IPS-20b (cell line): ENCODE data around the gene PXYLP1.

Source experiments
- H3K27ac ChIP-seq: one replicate; pipeline ENCODE4 v1.5.1; 2013; ENCODE audit warnings: low read length
- H3K27me3 ChIP-seq: 2 replicates; pipeline ENCODE4 v1.6.1; 2013; ENCODE audit warnings: mild to moderate bottlenecking, low read length, inconsistent platforms; ENCODE audit not compliant: insufficient read depth
- H3K36me3 ChIP-seq: 2 replicates; pipeline ENCODE4 v1.6.1; 2013; ENCODE audit warnings: low read depth, mild to moderate bottlenecking, inconsistent platforms, low read length, moderate library complexity; ENCODE audit not compliant: insufficient read depth
- H3K4me1 ChIP-seq: 2 replicates; pipeline ENCODE4 v1.6.1; 2013; ENCODE audit warnings: mild to moderate bottlenecking, control low read depth, inconsistent platforms, low read length, moderate library complexity; ENCODE audit not compliant: insufficient read depth
- H3K4me3 ChIP-seq: 2 replicates; pipeline ENCODE4 v1.5.1; 2013; ENCODE audit warnings: mild to moderate bottlenecking, low read length, inconsistent platforms
- H3K9ac ChIP-seq: 2 replicates; pipeline ENCODE4 v1.6.1; 2013; ENCODE audit warnings: low read depth, mild to moderate bottlenecking, inconsistent platforms, low read length, moderate library complexity
- H3K9me3 ChIP-seq: 2 replicates; pipeline ENCODE4 v1.6.1; 2013; ENCODE audit warnings: mild to moderate bottlenecking, low read depth, low read length, inconsistent platforms; ENCODE audit not compliant: insufficient read depth

PXYLP1 gene

DNA sequence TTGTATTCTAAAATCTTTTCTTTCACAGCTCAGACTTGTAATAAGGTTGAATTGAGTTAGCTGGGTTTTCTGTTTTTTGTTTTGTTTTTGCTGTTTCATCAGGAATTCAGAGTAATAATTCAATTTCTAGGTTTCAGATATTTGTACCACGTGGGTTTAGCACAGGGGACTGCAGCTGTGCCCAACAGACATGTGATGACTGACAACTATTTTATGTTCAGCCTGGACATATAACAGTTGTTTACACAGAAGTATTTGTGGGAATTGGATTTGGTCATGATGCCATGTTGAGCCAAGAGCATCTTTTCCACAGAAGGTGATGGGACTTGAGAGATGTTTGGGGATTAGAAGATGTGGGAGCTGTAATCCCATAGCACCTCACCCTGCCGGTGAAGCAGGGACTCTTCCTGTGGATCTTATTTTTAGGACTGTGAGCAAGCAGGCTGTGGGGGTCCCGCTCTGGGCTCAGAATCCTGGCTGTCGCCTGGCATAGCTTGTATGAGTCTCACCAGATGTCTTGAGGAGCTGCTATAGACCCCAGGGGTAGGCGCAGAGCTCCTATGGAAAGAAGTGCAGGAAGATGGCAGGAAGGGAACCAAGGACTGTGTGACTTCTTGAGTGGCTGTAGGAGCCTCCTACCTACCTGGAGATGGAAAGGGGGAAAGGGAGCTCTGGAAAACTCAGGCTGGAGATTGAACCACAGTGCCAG, 23.7 kb downstream of the PXYLP1 start:
- no peaks in the 10 kb centered on the region for H3K9me3 ChIP-seq
- no peaks in the 10 kb centered on the region for H3K27me3 ChIP-seq
- H3K9ac ChIP-seq, result no peak overlapping the region
- H3K27ac ChIP-seq, result no peak overlapping the region
- H3K4me3 ChIP-seq, result no peak overlapping the region
- H3K4me1 ChIP-seq, result no peaks in the 10 kb centered on the region; the same call in 1 of the 2 replicates
- no peaks in the 10 kb centered on the region for H3K36me3 ChIP-seq

DNA sequence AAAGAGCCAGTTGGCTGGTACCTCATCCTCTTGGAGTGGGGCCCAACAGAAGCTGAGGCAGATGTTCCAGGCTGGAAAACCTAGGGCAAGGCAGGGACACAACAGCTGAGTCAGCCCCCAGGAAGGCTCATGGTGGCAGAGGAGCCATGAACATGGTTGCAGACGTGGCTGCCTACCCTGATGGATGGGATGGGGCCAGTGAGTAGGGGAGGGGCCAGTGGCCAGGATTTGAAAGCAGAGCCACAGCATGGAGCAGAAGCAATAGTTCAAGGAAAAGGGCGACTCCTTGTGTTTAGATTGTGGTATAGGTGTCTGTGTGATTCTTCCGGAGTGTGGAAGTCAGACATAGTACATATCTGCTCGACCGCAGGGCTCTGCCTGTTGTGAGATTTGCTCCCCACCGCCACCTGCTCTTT, 24.2 kb downstream of the PXYLP1 start:
- Histone ChIP-seq H3K4me1 (no peaks in the 10 kb centered on the region; the same call in 1 of the 2 replicates), H3K9me3 (no peaks in the 10 kb centered on the region), H3K27ac (no peak overlapping the region), H3K4me3 (no peak overlapping the region), H3K9ac (no peak overlapping the region), H3K27me3 (no peaks in the 10 kb centered on the region), H3K36me3 (0 out of 2 replicates have a peak, but pooled peaks cover 3% of the 10 kb centered on the region)

DNA sequence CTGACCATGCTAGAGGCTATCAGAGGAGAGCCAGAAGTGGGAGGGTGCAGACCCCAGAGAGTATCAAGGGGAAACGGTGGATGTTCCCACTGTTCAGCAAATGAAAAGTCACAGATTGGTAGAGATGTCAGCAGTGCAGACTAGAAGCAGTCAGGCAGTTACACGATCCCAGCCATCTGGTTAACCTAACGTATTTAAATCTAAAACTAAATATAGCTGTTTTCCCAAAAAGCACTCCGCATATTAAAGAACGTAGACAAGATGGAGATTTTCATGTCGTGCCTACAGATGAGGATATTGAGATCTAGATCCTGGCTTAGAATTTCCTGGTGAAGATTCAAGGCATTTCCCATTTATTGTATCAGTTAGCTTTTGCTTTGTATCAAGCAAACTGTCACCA, 25.2 kb downstream of the PXYLP1 start:
- Histone ChIP-seq H3K9ac (no peak overlapping the region), H3K9me3 (no peaks in the 10 kb centered on the region), H3K36me3 (peaks cover 12% of the 10 kb centered on the region; the same call in 1 of the 2 replicates)

DNA sequence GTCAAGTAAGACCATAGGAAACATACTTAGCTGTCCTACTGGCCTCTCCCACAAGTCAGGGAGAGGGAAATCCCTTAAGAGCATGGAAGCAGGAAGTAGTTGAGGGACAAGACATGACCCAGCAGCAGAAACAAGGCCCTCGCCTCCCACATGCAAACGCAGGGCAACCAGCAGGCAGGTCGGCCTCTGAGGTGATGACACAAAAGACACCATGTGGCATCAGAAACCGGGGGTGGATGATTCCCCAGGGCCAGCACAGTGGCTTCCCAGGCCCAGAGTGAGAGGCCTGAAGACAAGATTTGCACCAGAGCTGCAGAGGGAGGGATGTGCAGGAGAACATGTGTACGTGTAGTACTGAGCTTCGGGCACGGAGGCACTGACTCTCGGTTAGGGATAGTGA, 26.3 kb downstream of the PXYLP1 start:
- Histone ChIP-seq H3K9ac (no peak overlapping the region; the same call in 1 of the 2 replicates), H3K4me3 (no peak overlapping the region), H3K27me3 (no peaks in the 10 kb centered on the region), H3K4me1 (no peaks in the 10 kb centered on the region; the same call in 1 of the 2 replicates), H3K27ac (no peak overlapping the region), H3K36me3 (peaks cover 20% of the 10 kb centered on the region; the same call in 1 of the 2 replicates), H3K9me3 (no peaks in the 10 kb centered on the region)

More for the DNA sequence above, 25.2 kb downstream of the PXYLP1 start:
- Histone ChIP-seq H3K27ac (no peak overlapping the region), H3K27me3 (no peaks in the 10 kb centered on the region), H3K4me3 (no peak overlapping the region), H3K4me1 (no peaks in the 10 kb centered on the region; the same call in 1 of the 2 replicates)

DNA sequence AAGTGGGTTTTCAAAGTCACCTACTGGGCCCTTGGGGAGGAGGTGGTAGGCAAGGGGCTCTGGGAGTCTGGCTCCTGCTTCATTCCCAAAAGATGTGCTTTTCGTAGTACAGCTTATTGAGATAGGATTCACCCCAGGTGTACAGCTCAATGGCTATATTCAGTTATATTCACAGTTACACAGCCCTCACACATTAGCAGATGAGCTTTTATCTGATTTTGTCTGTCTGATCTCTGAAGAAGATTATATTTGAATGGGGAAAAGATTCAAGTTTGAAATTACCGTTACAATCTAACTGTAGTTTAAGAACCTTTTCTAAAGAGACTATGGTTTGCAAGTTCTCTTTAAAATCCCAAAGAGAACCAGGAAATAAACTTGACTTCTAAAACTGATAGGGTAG, 27.3 kb downstream of the PXYLP1 start:
- H3K4me1 ChIP-seq, result no peaks in the 10 kb centered on the region; the same call in 1 of the 2 replicates
- H3K9ac ChIP-seq, result no peak overlapping the region
- H3K9me3 ChIP-seq, result no peaks in the 10 kb centered on the region
- no peak overlapping the region for H3K4me3 ChIP-seq
- no peaks in the 10 kb centered on the region for H3K27me3 ChIP-seq
- no peak overlapping the region for H3K27ac ChIP-seq
- H3K36me3 ChIP-seq, result peaks cover 29% of the 10 kb centered on the region; the same call in 1 of the 2 replicates

DNA sequence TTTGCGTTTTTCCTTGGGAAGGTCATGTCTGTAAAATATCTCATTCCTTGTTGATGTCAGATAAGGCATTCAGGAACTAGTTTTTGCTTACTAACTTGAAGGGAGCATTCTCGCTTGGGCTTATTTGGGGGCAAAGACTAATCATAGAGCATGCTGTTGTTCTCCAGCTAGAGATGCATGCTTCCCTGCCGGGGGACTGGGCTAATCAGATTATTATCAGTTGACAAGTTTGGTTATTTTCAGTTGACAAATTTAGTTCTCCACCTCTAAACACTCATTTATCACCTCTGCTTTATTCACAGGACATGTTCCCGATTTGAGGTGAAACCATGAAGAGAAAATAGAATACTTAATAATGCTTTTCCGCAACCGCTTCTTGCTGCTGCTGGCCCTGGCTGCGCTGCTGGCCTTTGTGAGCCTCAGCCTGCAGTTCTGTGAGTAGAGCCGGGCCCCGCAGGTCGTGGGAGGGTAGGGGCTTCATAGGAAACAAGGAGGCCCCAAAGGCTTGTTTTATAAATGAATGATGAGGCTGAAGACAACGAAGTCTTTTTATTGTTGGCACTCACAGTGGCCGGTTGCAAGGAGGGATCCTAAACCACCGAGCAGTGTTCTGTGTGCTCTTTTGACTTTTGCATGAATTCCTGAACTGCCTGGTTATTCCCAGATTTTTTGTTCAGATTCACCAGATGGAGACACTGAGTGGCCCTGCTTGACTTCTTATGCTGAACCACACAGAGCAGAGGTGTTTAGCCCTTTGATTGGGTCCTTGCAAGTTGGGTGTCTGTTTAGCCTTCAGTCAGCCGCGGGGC, 28.4 kb downstream of the PXYLP1 start:
- Histone ChIP-seq H3K9ac (no peak overlapping the region), H3K27ac (no peak overlapping the region), H3K4me1 (no peaks in the 10 kb centered on the region; the same call in 1 of the 2 replicates), H3K9me3 (no peaks in the 10 kb centered on the region), H3K4me3 (no peak overlapping the region), H3K36me3 (peaks cover 29% of the 10 kb centered on the region; the same call in 1 of the 2 replicates), H3K27me3 (no peaks in the 10 kb centered on the region)

DNA sequence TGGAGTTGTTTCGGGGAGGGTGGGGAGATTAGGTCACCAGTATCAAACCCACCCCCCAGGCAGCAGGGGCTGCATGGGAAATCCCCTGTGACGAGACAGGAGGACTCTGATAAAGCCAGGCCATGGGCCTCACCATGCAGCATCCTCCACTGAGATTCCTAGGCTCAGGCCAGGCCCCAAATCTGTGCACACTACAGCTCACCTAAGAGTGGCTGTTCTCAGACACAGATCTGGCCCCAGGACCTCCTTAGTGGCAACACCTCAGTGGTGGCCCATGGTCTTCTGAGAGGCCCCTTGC, 29.0 kb downstream of the PXYLP1 start:
- Histone ChIP-seq H3K27ac (no peak overlapping the region), H3K9me3 (no peaks in the 10 kb centered on the region), H3K4me3 (no peak overlapping the region), H3K4me1 (no peaks in the 10 kb centered on the region; the same call in 1 of the 2 replicates), H3K36me3 (peaks cover 34% of the 10 kb centered on the region; the same call in 1 of the 2 replicates), H3K27me3 (no peaks in the 10 kb centered on the region), H3K9ac (no peak overlapping the region)

DNA sequence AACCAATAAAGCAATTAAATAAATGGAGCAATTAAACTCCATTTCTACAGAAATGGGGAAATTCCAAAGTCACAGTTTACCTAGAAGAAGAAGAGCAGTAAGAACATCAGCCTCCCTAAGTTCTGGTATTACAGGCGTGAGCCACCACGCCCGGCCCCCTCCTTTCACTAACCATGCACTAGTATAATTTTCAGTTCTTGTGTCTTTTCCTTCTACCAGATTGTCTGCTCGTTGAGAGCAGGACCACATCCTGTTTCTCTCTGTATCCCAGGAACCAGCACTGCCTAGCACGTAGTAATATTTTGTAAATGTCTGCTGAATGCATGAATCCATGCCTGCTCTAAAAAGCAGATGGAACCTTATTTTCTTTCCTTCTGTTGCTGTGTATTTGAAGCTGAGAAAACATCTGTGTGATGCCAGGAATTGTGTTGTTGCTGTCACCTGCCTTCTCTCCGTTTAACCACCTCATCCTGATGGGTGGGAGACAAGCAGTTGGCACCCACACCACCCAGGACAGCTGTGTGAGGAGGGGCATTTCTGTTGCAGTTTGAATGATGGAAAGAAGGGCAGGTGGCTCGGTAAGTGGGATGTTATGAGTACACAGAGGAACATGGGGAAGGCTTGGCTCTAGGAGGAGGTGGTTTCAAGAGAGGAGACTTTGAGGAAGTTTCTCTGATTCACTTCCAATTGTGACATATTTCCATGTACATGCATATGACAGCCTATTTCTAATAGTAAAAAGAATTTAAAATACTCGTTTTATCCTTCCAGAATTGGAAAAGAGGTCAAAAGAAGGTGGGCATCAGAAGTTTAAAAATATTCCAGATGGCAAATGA, 30.1 kb downstream of the PXYLP1 start:
- Histone ChIP-seq H3K4me1 (no peaks in the 10 kb centered on the region), H3K36me3 (peaks cover 36% of the 10 kb centered on the region; the same call in 1 of the 2 replicates), H3K4me3 (no peak overlapping the region), H3K9me3 (no peaks in the 10 kb centered on the region), H3K9ac (no peak overlapping the region), H3K27me3 (no peaks in the 10 kb centered on the region), H3K27ac (no peak overlapping the region)

DNA sequence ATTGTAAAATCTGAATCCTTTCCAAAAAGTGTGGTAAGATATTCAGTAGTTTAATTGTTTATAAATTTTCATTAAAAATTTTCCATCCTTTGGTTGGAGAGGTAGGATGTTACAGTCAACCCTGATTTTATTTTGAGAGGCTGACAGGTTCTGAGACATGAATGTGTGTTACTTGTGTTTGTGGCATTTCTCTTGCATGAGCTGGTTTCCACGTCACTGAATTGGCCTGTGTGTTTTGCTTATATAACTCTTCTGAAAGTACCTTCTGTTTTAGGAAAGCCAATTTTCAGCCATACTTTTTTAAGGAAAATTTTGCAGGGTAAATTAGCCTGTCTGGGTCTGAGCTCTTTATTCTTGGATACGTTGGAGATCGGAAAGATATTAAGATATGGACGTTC, 30.7 kb downstream of the PXYLP1 start:
- Histone ChIP-seq H3K4me3 (no peak overlapping the region), H3K27me3 (no peaks in the 10 kb centered on the region), H3K36me3 (peaks cover 36% of the 10 kb centered on the region; the same call in 1 of the 2 replicates), H3K9me3 (no peaks in the 10 kb centered on the region), H3K4me1 (no peaks in the 10 kb centered on the region), H3K27ac (no peak overlapping the region), H3K9ac (no peak overlapping the region)

DNA sequence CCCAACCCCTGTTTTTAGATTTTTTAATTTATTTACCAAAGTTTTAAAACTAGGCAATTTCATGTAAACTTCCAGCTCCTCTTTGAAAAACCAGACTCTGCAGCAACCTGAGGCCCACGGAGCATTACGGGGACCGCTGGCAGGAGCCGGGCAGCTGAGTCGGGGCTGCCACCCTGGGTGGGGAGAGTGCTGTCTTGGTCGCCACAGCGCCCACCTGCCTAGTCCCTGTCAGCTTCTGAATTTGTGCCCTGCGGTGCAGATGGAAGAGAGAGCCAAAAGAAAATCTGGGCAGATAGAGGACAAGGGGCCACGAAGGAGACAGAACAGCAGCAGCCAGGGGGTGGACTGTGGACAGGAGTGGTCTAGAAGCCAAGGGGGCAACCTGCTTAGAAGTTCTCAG, 34.6 kb downstream of the PXYLP1 start:
- peaks cover 30% of the 10 kb centered on the region; the same call in 1 of the 2 replicates for H3K36me3 ChIP-seq
- H3K27ac ChIP-seq, result no peak overlapping the region
- no peaks in the 10 kb centered on the region for H3K9me3 ChIP-seq
- no peak overlapping the region for H3K4me3 ChIP-seq
- H3K9ac ChIP-seq, result no peak overlapping the region
- H3K27me3 ChIP-seq, result no peaks in the 10 kb centered on the region
- H3K4me1 ChIP-seq, result no peaks in the 10 kb centered on the region

DNA sequence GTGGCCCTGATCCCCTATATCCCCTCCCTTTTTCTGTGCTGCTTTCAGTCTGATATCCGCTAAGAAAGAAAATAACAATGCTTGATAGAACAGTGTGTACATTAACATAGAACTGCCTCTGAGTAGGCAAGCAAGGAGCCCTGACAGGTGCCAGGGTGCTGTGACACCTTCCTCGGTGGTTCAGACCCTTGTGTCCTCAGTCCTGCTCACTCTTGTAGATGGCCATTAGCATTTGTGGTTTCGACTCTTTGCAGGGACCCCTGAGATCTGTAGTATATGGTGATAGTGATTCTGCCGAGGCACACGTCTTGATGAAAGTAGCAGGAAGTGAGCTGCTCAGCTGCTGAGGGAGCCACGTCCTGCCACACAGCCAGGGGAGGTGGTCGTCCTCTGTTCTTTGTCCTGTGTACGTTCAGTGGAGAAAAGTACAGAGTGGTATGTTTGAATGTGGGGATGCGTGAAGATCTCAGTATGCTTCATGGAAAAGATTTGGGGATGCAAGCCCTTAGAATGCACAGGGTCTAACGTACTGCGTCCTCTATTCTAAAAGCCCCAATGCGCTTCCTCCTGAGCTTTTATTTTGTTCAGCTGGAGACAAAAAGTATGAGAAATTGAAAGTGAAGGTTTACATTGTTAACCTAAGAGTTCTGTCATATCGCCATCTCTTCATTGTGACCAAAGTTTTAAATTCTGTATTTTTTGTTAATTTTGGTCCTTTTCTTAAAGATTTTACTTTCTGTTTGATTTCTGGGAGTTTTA, 35.4 kb downstream of the PXYLP1 start:
- Histone ChIP-seq H3K4me3 (no peak overlapping the region), H3K9me3 (no peaks in the 10 kb centered on the region), H3K27me3 (no peaks in the 10 kb centered on the region), H3K9ac (no peak overlapping the region), H3K4me1 (no peaks in the 10 kb centered on the region), H3K36me3 (peaks cover 22% of the 10 kb centered on the region; the same call in 1 of the 2 replicates), H3K27ac (no peak overlapping the region)
